Right lung (tissue), 5 donors: ENCODE data around the gene OPN3. TPM values are rescaled to one million over a fixed set of nuclear protein-coding genes. Genes with fewer than 3 reads are reported as not detected.

ENCODE experiments used
- DNase-seq, 2 donors: peaks; one replicate each; pipeline ENCODE4 v3.0.0-alpha.2; 2013
- polyA plus RNA-seq, 5 donors: library from polyadenylated mRNA; unstranded; fragments of 120-200 nt; gene quantifications; one replicate each; pipeline versions ENCODE4 v1.2.1 to v1.2.3, GENCODE V29; 2013; ENCODE audit warnings: inconsistent platforms in 1 of 5, low replicate concordance in 1 of 5; ENCODE audit not compliant: insufficient read length in 5 of 5, insufficient read depth in 1 of 5

Gene OPN3
- polyA plus RNA-seq, 5 donors = 19.4 to 28.5 (median 25.9) TPM

- no peak for DNase-seq
Observed at GRCh38 chr1:241627453-241628259, 12.5 kb downstream of the OPN3 start.

- DNase-seq = no peak
Observed at GRCh38 chr1:241624935-241625334, 15.2 kb downstream of the OPN3 start.

- DNase-seq = no peak
Observed at GRCh38 chr1:241622669-241623068, 17.5 kb downstream of the OPN3 start.

- no peak for DNase-seq
Observed at GRCh38 chr1:241617426-241617825, 22.7 kb downstream of the OPN3 start.

- no peak for DNase-seq
Observed at GRCh38 chr1:241615043-241615974, 24.9 kb downstream of the OPN3 start.

- no peak for DNase-seq
Observed at GRCh38 chr1:241614572-241614971, 25.6 kb downstream of the OPN3 start.

GRCh38 chr1:241614144-241614543, 26.0 kb downstream of the OPN3 start:
- DNase-seq = no peak

- DNase-seq = no peak
Observed at GRCh38 chr1:241612533-241613477, 27.4 kb downstream of the OPN3 start.

- DNase-seq = no peak
Observed at GRCh38 chr1:241611736-241612135, 28.4 kb downstream of the OPN3 start.

- peak in 1 of 2 donors; percentile 32 for DNase-seq
Observed at GRCh38 chr1:241611063-241611462, 29.1 kb downstream of the OPN3 start.

GRCh38 chr1:241610056-241610815, 29.9 kb downstream of the OPN3 start:
- peak; percentile 76 to 83 for DNase-seq

- DNase-seq = no peak
Observed at GRCh38 chr1:241608379-241609033, 31.7 kb downstream of the OPN3 start.

GRCh38 chr1:241607497-241607896, 32.7 kb downstream of the OPN3 start:
- no peak for DNase-seq

GRCh38 chr1:241606544-241606943, 33.6 kb downstream of the OPN3 start:
- no peak for DNase-seq

- DNase-seq = no peak
Observed at GRCh38 chr1:241605146-241605805, 34.9 kb downstream of the OPN3 start.

GRCh38 chr1:241603731-241604245, 36.4 kb downstream of the OPN3 start:
- no peak for DNase-seq

- DNase-seq = no peak
Observed at GRCh38 chr1:241600496-241600901, 39.7 kb downstream of the OPN3 start.

- no peak for DNase-seq
Observed at GRCh38 chr1:241598249-241598648, 41.9 kb downstream of the OPN3 start.

GRCh38 chr1:241596633-241597032, 43.5 kb downstream of the OPN3 start:
- DNase-seq = no peak
